HepG2 (cell line): ENCODE results near the gene PADI1. TPM values are rescaled to one million over a fixed set of nuclear protein-coding genes. Genes with fewer than 3 reads are reported as not detected.

Experiments used
- ATAC-seq: fragments of 200-7000 bp; cut with Tn5 transposase; 3 replicates; pipeline ENCODE4 v1.9.1; 2020; ENCODE audit warnings: mild to moderate bottlenecking, moderate library complexity
- BruUV-seq: library from RNA; stranded (reverse); fragments of 400-500 nt; replicated peaks from 2 replicates; lab custom pipeline; 2021; lab: Mats Ljungman, UMichigan
- CTCF ChIA-PET: fragments of 300-600 bp; formaldehyde crosslinking; extraction: SDS; loops from one replicate; lab custom pipeline; 2021; ENCODE audit warnings: low total read pairs, inconsistent platforms, low intra/inter-chr PET ratio; lab: Yijun Ruan, JAX
- POLR2A ChIA-PET: fragments of 350-600 bp; sonication (Branson Sonifier 250); formaldehyde crosslinking; loops from one replicate; lab custom pipeline; 2020; ENCODE audit warnings: antibody characterized with exemption, inconsistent platforms; lab: Yijun Ruan, JAX
- DNase-seq: peaks from one replicate; pipeline ENCODE4 v3.0.0-alpha.2; 2015; ENCODE audit warnings: low spot score
- FAIRE-seq: peaks from 3 replicates; lab custom pipeline; 2011; peaks lifted over from hg19 to GRCh38; lab: Jason Lieb, UNC
- H2AFZ ChIP-seq: one replicate; pipeline ENCODE4 v1.6.1; 2011; ENCODE audit warnings: low read length, inconsistent platforms
- H3K27ac ChIP-seq: fragments of 300-600 bp; 3 replicates; pipeline ENCODE4 v1.8.0; 2011; ENCODE audit warnings: mixed run types, mild to moderate bottlenecking, mixed read lengths, low read length, inconsistent platforms; ENCODE audit not compliant: insufficient read depth; ENCODE audit errors: extremely low read length
- H3K27me3 ChIP-seq, 2 experiments: fragments of 200-600 bp in 1 of 2; 2 replicates in 1 of 2; 3 replicates in 1 of 2; pipeline versions ENCODE4 v1.6.0 to v1.8.0; 2011; ENCODE audit warnings: low read length in 2 of 2, mild to moderate bottlenecking in 2 of 2, moderate library complexity in 2 of 2, inconsistent platforms in 1 of 2; ENCODE audit not compliant: insufficient read depth in 2 of 2, control insufficient read depth in 1 of 2
- H3K36me3 ChIP-seq, 2 experiments: fragments of 200-600 bp in 1 of 2; replicated peaks in 1 of 2; 2 replicates in 1 of 2; 3 replicates in 1 of 2; pipeline versions ENCODE4 v1.5.1 to v1.8.0; 2011; ENCODE audit warnings: low read length in 2 of 2, inconsistent platforms in 1 of 2; ENCODE audit not compliant: insufficient read depth in 2 of 2, control insufficient read depth in 1 of 2
- H3K4me1 ChIP-seq: 2 replicates; pipeline ENCODE4 v1.5.1; 2012; ENCODE audit warnings: low read length, inconsistent platforms; ENCODE audit not compliant: insufficient read depth
- H3K4me2 ChIP-seq: 2 replicates; pipeline ENCODE4 v1.6.0; 2011; ENCODE audit warnings: low read depth, low read length, inconsistent platforms
- H3K4me3 ChIP-seq, 3 experiments: fragments of 200-600 bp in 1 of 3; sonication (generic), shearing (Covaris generic) in 1 of 3; replicated peaks in 1 of 3; 2 replicates each; pipeline ENCODE4 v1.5.1; 2011 to 2016; ENCODE audit warnings: low read length in 3 of 3, inconsistent platforms in 2 of 3, low read depth in 2 of 3, mild to moderate bottlenecking in 2 of 3, control low read depth in 1 of 3, mixed read lengths in 1 of 3; ENCODE audit not compliant: insufficient read depth in 1 of 3
- H3K79me2 ChIP-seq: one replicate; pipeline ENCODE4 v1.6.1; 2011; ENCODE audit warnings: low read length, inconsistent platforms; ENCODE audit not compliant: insufficient read depth
- H3K9ac ChIP-seq: 2 replicates; pipeline ENCODE4 v1.6.0; 2011; ENCODE audit warnings: mild to moderate bottlenecking, low read depth, low read length, inconsistent platforms; ENCODE audit not compliant: insufficient read depth
- H3K9me3 ChIP-seq: 2 replicates; pipeline ENCODE4 v1.5.1; 2012; ENCODE audit warnings: mild to moderate bottlenecking, low read length
- H4K20me1 ChIP-seq: 2 replicates; pipeline ENCODE4 v1.6.0; 2011; ENCODE audit warnings: inconsistent platforms, mild to moderate bottlenecking, low read length, moderate library complexity; ENCODE audit not compliant: insufficient read depth
- HINFP ChIP-seq: sonication (generic); formaldehyde crosslinking; IDR thresholded peaks from 2 replicates; pipeline ENCODE4 v1.4.0; 2020; ENCODE audit warnings: low read depth, mild to moderate bottlenecking, missing genetic modification reagents
- MED1 ChIP-seq: sonication (generic); formaldehyde crosslinking; IDR thresholded peaks from 2 replicates; pipeline ENCODE4 v1.4.0; 2020; ENCODE audit warnings: missing genetic modification reagents
- MLXIP ChIP-seq: sonication (generic); formaldehyde crosslinking; IDR thresholded peaks from 2 replicates; pipeline ENCODE4 v1.9.0; 2021; ENCODE audit warnings: missing genetic modification reagents, borderline replicate concordance
- NKX3-1 ChIP-seq: sonication (generic); formaldehyde crosslinking; IDR thresholded peaks from 2 replicates; pipeline ENCODE4 v1.5.0; 2020; ENCODE audit warnings: missing genetic modification reagents
- PHF20 ChIP-seq: sonication (generic); formaldehyde crosslinking; IDR thresholded peaks from 2 replicates; pipeline ENCODE4 v1.5.0; 2020; ENCODE audit warnings: mild to moderate bottlenecking, missing genetic modification reagents
- RFXANK ChIP-seq: IDR thresholded peaks from 2 replicates; pipeline ENCODE4 v1.6.1; 2016
- SRSF4 ChIP-seq: fragments of 200-400 bp; formaldehyde crosslinking; IDR thresholded peaks from one replicate; pipeline ENCODE4 v1.6.1; 2018; ENCODE audit warnings: mild to moderate bottlenecking, low read depth, low read length, moderate library complexity; ENCODE audit not compliant: poor library complexity, severe bottlenecking
- TCF7 ChIP-seq: sonication (generic); IDR thresholded peaks from 2 replicates; pipeline ENCODE4 v1.6.1; 2016; ENCODE audit warnings: antibody characterized with exemption, low read depth
- TGIF2 ChIP-seq: IDR thresholded peaks from 2 replicates; pipeline ENCODE4 v1.6.1; 2016; ENCODE audit warnings: control low read depth, missing compliant biosample characterization
- ZBTB3 ChIP-seq: sonication (generic); formaldehyde crosslinking; IDR thresholded peaks from 2 replicates; pipeline ENCODE4 v1.4.0; 2020; ENCODE audit warnings: low read depth, mild to moderate bottlenecking, moderate library complexity, missing genetic modification reagents, borderline replicate concordance
- ZBTB42 ChIP-seq: sonication (generic); formaldehyde crosslinking; IDR thresholded peaks from 2 replicates; pipeline ENCODE4 v1.5.0; 2020; ENCODE audit warnings: mild to moderate bottlenecking, missing genetic modification reagents
- ZFYVE20 ChIP-seq: sonication (generic); formaldehyde crosslinking; IDR thresholded peaks from 2 replicates; pipeline ENCODE4 v1.8.0; 2023; ENCODE audit warnings: low read depth, mild to moderate bottlenecking, moderate library complexity, missing genetic modification reagents, borderline replicate concordance
- ZNF292 ChIP-seq: sonication (generic); formaldehyde crosslinking; IDR thresholded peaks from 2 replicates; pipeline ENCODE4 v1.8.1; 2022; ENCODE audit warnings: mild to moderate bottlenecking, low read depth, missing genetic modification reagents, borderline replicate concordance
- ZNF850 ChIP-seq: sonication (generic); formaldehyde crosslinking; conservative IDR thresholded peaks from 2 replicates; pipeline ENCODE4 v1.9.0; 2021; ENCODE audit warnings: mild to moderate bottlenecking, missing genetic modification reagents
- WGBS: methylation state at CpG from one replicate; pipeline ENCODE4 v1.1.6; 2017; ENCODE audit warnings: low lambda C conversion rate; 5-methylcytosine and 5-hydroxymethylcytosine counted together
- in situ Hi-C: cut with HindIII; loops from 2 replicates; pipeline ENCODE4 v1.10.0; 2017; ENCODE audit warnings: low pct_unique_long_range_greater_than_20kb; ENCODE audit not compliant: extremely low pct_ligation_motif_present
- intact Hi-C: fragments of 100-400 bp; cut with micrococcal nuclease; formaldehyde crosslinking; loops from one replicate; pipeline ENCODE4 v1.10.0; 2022; ENCODE audit not compliant: unreplicated experiment
- polyA plus RNA-seq, 8 experiments: library from polyadenylated mRNA; depleted of rRNA in 3 of 8; stranded (reverse) in 7 of 8; unstranded in 1 of 8; fragments of >200 nt; fragmentation: Illumina TruSeq in 4 of 8; extraction: Trizol in 4 of 8; gene quantifications; 2 replicates each; pipeline versions ENCODE4 v1.2.1 to v1.2.3, GENCODE V29; 2011 to 2016; ENCODE audit warnings: low read depth in 4 of 8, missing spikeins in 1 of 8, mixed read lengths in 1 of 8; ENCODE audit not compliant: insufficient read depth in 1 of 8
- total RNA-seq, 5 experiments: library from RNA; depleted of rRNA; stranded (reverse); fragments of >200 nt; fragmentation: Illumina TruSeq; extraction: Trizol; gene quantifications; 2 replicates each; pipeline ENCODE4 v1.2.3, GENCODE V29; 2016; ENCODE audit warnings: low read depth in 1 of 5

The PADI1 gene
- total and polyA plus RNA-seq, 2 of the 13 experiments (the other 11 are each of a cell fraction or from before 2014, with no cell fraction given): not detected

GRCh38 chr1:17230106-17230505 lies 25.2 kb downstream of the PADI1 start:
- no peak overlapping the region for H3K9ac ChIP-seq
- H3K79me2 ChIP-seq: no peaks in the 10 kb centered on the region
- H4K20me1 ChIP-seq: no peaks in the 10 kb centered on the region
- no peaks in the 10 kb centered on the region for H3K9me3 ChIP-seq
- no TSS peak for BruUV-seq
- WGBS: 0% methylated on average over 6 of the region's 10 CpGs
- no peaks in the 10 kb centered on the region for H3K4me1 ChIP-seq
- DNase-seq (no peak), ATAC-seq (no peak), FAIRE-seq (no peak)
- H3K36me3 ChIP-seq: no peaks in the 10 kb centered on the region
- POLR2A ChIA-PET: no interaction called here
- CTCF ChIA-PET: no interaction called here
- H3K27ac ChIP-seq: no peak overlapping the region
- TF ChIP-seq ZNF292 (CRISPR knock-in tag) (no peak), SRSF4 (no peak)
- peaks cover 3 to 16% of the 10 kb centered on the region in 2 experiments; a peak in 3 of 5 replicates for H3K27me3 ChIP-seq
- no peak overlapping the region for H2AFZ ChIP-seq
- no peak overlapping the region for H3K4me3 ChIP-seq
- in situ Hi-C loops: loop anchor here (25.0 kb wide), 1 partner anchor 268 kb away; no protein-coding TSS in a partner anchor
- H3K4me2 ChIP-seq: no peak overlapping the region
- intact Hi-C loops: no loop called here

GRCh38 chr1:17230671-17231310 lies 25.9 kb downstream of the PADI1 start:
- H3K36me3 ChIP-seq: no peaks in the 10 kb centered on the region
- H3K9me3 ChIP-seq: no peaks in the 10 kb centered on the region
- no peak overlapping the region for H3K4me3 ChIP-seq
- no TSS peak for BruUV-seq
- intact Hi-C loops (no loop called here), in situ Hi-C loops (loop anchor here (25.0 kb wide), 1 partner anchor 268 kb away; no protein-coding TSS in a partner anchor)
- H4K20me1 ChIP-seq: no peaks in the 10 kb centered on the region
- no peak overlapping the region for H3K4me2 ChIP-seq
- FAIRE-seq (no peak), DNase-seq (no peak), ATAC-seq (no peak)
- peaks cover 3 to 13% of the 10 kb centered on the region in 2 experiments; a peak in 3 of 5 replicates for H3K27me3 ChIP-seq
- 59% methylated on average over 5 of the region's 8 CpGs for WGBS
- H3K9ac ChIP-seq: no peak overlapping the region
- ChIA-PET CTCF (no interaction called here), POLR2A (no interaction called here)
- H2AFZ ChIP-seq: no peak overlapping the region
- H3K4me1 ChIP-seq: no peaks in the 10 kb centered on the region
- no peaks in the 10 kb centered on the region for H3K79me2 ChIP-seq
- no peak overlapping the region for H3K27ac ChIP-seq
- TF ChIP-seq ZBTB3 (CRISPR knock-in tag): no peak
- TF ChIP-seq HINFP (CRISPR knock-in tag): no peak
- no peak for TF ChIP-seq MLXIP (CRISPR knock-in tag)
- TF ChIP-seq PHF20 (CRISPR knock-in tag): no peak
- TF ChIP-seq ZBTB42 (CRISPR knock-in tag): no peak
- no peak for TF ChIP-seq MED1
- TF ChIP-seq TCF7: no peak
- TF ChIP-seq ZFYVE20: no peak
- no peak for TF ChIP-seq RFXANK
- no peak for TF ChIP-seq NKX3-1 (CRISPR knock-in tag)
- no peak for TF ChIP-seq TGIF2 (CRISPR knock-in tag)
- TF ChIP-seq ZNF850 (CRISPR knock-in tag): no peak
